Endodermal cell (in vitro differentiated cells): ENCODE measurements around the gene LRRC45. TPM values are rescaled to one million over a fixed set of nuclear protein-coding genes. Genes with fewer than 3 reads are reported as not detected.

Experiments
- DNase-seq: peaks from one replicate; pipeline ENCODE4 v3.0.0-alpha.2; 2017
- H3K27ac ChIP-seq: 2 replicates; pipeline ENCODE4 v1.5.1; 2013; ENCODE audit warnings: mild to moderate bottlenecking, low read depth, low read length, moderate library complexity
- H3K27me3 ChIP-seq: 2 replicates; pipeline ENCODE4 v1.6.1; 2013; ENCODE audit warnings: mild to moderate bottlenecking, low read length, moderate library complexity; ENCODE audit not compliant: insufficient read depth, control insufficient read depth, poor library complexity, severe bottlenecking
- H3K36me3 ChIP-seq: 2 replicates; pipeline ENCODE4 v1.7.0; 2013; ENCODE audit warnings: mild to moderate bottlenecking, low read length, moderate library complexity; ENCODE audit not compliant: control insufficient read depth, insufficient read depth
- H3K4me1 ChIP-seq: one replicate; pipeline ENCODE4 v1.7.0; 2013; ENCODE audit warnings: low read length; ENCODE audit not compliant: control insufficient read depth, insufficient read depth
- H3K4me3 ChIP-seq: 2 replicates; pipeline ENCODE4 v1.5.1; 2013; ENCODE audit warnings: mild to moderate bottlenecking, low read length, moderate library complexity
- H3K9ac ChIP-seq: 2 replicates; pipeline ENCODE4 v1.6.1; 2013; ENCODE audit warnings: mild to moderate bottlenecking, low read length, moderate library complexity; ENCODE audit not compliant: poor library complexity, severe bottlenecking; ENCODE audit errors: extremely low read depth
- H3K9me3 ChIP-seq: 2 replicates; pipeline ENCODE4 v1.6.1; 2013; ENCODE audit warnings: mild to moderate bottlenecking, low read length, moderate library complexity; ENCODE audit not compliant: control insufficient read depth
- H3K27ac Mint-ChIP-seq: 2 replicates; pipeline ENCODE4 v1.8.0; 2020; ENCODE audit warnings: mixed read lengths
- H3K27me3 Mint-ChIP-seq: 2 replicates; pipeline ENCODE4 v1.8.0; 2021; ENCODE audit warnings: mild to moderate bottlenecking, mixed read lengths; ENCODE audit not compliant: insufficient read depth
- H3K36me3 Mint-ChIP-seq: 2 replicates; pipeline ENCODE4 v1.8.0; 2020; ENCODE audit warnings: low read depth, mixed read lengths
- H3K4me1 Mint-ChIP-seq: 2 replicates; pipeline ENCODE4 v1.8.0; 2020; ENCODE audit warnings: mixed read lengths
- H3K4me3 Mint-ChIP-seq: 2 replicates; pipeline ENCODE4 v1.8.0; 2020; ENCODE audit warnings: mild to moderate bottlenecking, moderate library complexity, mixed read lengths
- H3K9me3 Mint-ChIP-seq: 2 replicates; pipeline ENCODE4 v1.8.0; 2020; ENCODE audit warnings: mild to moderate bottlenecking, mixed read lengths
- WGBS, 2 experiments: methylation state at CpG; one replicate each; pipeline versions ENCODE4 v1.1.5 to v1.1.7; 2013; ENCODE audit warnings: missing lambda C conversion rate in 2 of 2, mixed read lengths in 1 of 2; ENCODE audit not compliant: insufficient coverage in 1 of 2, insufficient read length in 1 of 2; 5-methylcytosine and 5-hydroxymethylcytosine counted together
- total RNA-seq, 2 donors: library from RNA; stranded (reverse); fragmentation: NEBNext Ultra II Directional in 1 of 2; extraction: Animal tissue kit (Norgen Biotek cat#: 25700) in 1 of 2; gene quantifications; 2 replicates in 1 of 2; 3 replicates in 1 of 2; pipeline ENCODE4 v1.2.1, GENCODE V29; 2021
- TF ChIP-seq, protein P1 (sequence below): fragments of 200-600 bp; sonication (generic); conservative IDR thresholded peaks from 2 replicates; pipeline ENCODE4 v1.5.0; 2021; ENCODE audit warnings: antibody characterized with exemption, mild to moderate bottlenecking

The LRRC45 gene
- total RNA-seq, 2 donors from 2014 or later = 35.1 to 38.9 TPM

GRCh38 chr17:82016061-82016874 is 6.8 kb upstream of the LRRC45 start:
- no peak for DNase-seq
- Histone ChIP-seq H3K9me3 (no peaks in the 10 kb centered on the region), H3K36me3 (peaks cover 7% of the 10 kb centered on the region), H3K27me3 (no peaks in the 10 kb centered on the region), H3K9ac (no peak overlapping the region), H3K27ac (peak overlapping the region; percentile 24), H3K4me3 (no peak overlapping the region), H3K4me1 (no peaks in the 10 kb centered on the region)
- WGBS, 2 experiments = 94% methylated on average over 8 to 28 of the region's 28 CpGs
- no peaks in the 10 kb centered on the region for H3K4me1 Mint-ChIP-seq
- peaks cover 8% of the 10 kb centered on the region for H3K36me3 Mint-ChIP-seq
- H3K27me3 Mint-ChIP-seq = no peaks in the 10 kb centered on the region
- no peak overlapping the region for H3K27ac Mint-ChIP-seq
- TF ChIP-seq, protein P1, sequence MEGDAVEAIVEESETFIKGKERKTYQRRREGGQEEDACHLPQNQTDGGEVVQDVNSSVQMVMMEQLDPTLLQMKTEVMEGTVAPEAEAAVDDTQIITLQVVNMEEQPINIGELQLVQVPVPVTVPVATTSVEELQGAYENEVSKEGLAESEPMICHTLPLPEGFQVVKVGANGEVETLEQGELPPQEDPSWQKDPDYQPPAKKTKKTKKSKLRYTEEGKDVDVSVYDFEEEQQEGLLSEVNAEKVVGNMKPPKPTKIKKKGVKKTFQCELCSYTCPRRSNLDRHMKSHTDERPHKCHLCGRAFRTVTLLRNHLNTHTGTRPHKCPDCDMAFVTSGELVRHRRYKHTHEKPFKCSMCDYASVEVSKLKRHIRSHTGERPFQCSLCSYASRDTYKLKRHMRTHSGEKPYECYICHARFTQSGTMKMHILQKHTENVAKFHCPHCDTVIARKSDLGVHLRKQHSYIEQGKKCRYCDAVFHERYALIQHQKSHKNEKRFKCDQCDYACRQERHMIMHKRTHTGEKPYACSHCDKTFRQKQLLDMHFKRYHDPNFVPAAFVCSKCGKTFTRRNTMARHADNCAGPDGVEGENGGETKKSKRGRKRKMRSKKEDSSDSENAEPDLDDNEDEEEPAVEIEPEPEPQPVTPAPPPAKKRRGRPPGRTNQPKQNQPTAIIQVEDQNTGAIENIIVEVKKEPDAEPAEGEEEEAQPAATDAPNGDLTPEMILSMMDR = no peak
- H3K4me3 Mint-ChIP-seq = no peak overlapping the region
- no peaks in the 10 kb centered on the region for H3K9me3 Mint-ChIP-seq

GRCh38 chr17:82016875-82017459 is 6.1 kb upstream of the LRRC45 start:
- Mint-ChIP-seq H3K9me3 (no peaks in the 10 kb centered on the region), H3K4me3 (no peak overlapping the region), H3K4me1 (peaks cover 5% of the 10 kb centered on the region), H3K27ac (no peak overlapping the region), H3K36me3 (peaks cover 8% of the 10 kb centered on the region), H3K27me3 (no peaks in the 10 kb centered on the region)
- no peaks in the 10 kb centered on the region for H3K4me1 ChIP-seq
- DNase-seq = no peak
- H3K36me3 ChIP-seq = peaks cover 7% of the 10 kb centered on the region
- H3K27ac ChIP-seq = no peak overlapping the region
- 93% methylated on average over 17 to 24 of the region's 24 CpGs for WGBS, 2 experiments
- H3K9ac ChIP-seq = no peak overlapping the region
- no peaks in the 10 kb centered on the region for H3K27me3 ChIP-seq
- H3K4me3 ChIP-seq = no peak overlapping the region
- TF ChIP-seq, protein P1 = no peak
- no peaks in the 10 kb centered on the region for H3K9me3 ChIP-seq

DNA sequence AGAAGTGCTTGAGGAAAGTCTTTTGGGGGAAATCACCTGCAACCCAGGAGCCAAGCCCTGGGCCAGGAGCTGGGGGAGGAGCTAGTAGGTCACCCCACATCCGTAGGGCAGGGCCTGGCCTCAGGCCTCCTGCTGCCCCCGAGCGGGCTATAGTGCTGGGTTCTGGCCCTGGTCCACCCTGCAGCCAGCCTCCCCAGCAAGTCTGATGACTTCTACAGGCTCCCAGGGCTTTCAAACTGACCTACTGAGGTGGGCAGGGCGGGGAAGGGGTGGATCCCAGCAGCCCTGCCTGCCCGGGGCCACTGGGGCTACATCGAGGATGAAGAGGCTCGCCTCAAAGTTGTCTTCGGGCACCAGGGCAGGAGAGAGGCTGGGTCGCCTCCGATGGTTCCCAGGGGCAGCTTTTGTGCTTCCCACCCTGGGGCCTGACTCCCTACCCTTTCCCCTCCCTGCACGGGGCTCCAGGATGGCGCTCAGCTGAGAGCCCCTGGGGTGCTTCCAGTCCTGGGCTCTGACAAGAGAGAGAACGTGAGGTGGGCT is 5.4 kb upstream of the LRRC45 start:
- 86 to 89% methylated on average over 5 to 13 of the region's 13 CpGs for WGBS, 2 experiments
- Histone ChIP-seq H3K9ac (no peak overlapping the region), H3K4me1 (no peaks in the 10 kb centered on the region), H3K4me3 (no peak overlapping the region), H3K27ac (no peak overlapping the region), H3K36me3 (peaks cover 7% of the 10 kb centered on the region), H3K27me3 (no peaks in the 10 kb centered on the region), H3K9me3 (no peaks in the 10 kb centered on the region)
- TF ChIP-seq, protein P1 = no peak
- Mint-ChIP-seq H3K4me1 (peaks cover 5% of the 10 kb centered on the region), H3K36me3 (peaks cover 8% of the 10 kb centered on the region), H3K27me3 (no peaks in the 10 kb centered on the region), H3K4me3 (no peak overlapping the region), H3K27ac (no peak overlapping the region), H3K9me3 (no peaks in the 10 kb centered on the region)
- DNase-seq = no peak
